ENCODE data around the gene LARP1B.
"Not testable (repeated sequence)": the region's sequence is repeated elsewhere in the genome, so short reads cannot be mapped to it uniquely, and the experiment has no call there.

The LARP1B gene

GRCh38 chr4:128060699-128061565, at the start of gene LARP1B:
Gene LARP1B, plus strand, starts transcription at chr4:128061312. Its CDS starts 13,640 bp downstream, at chr4:128074952.
- intact Hi-C loops (cut with DNase I), result loop anchor here (10.0 kb wide), 1 partner anchor 276 kb away; the partner anchor contains the start of gene HSPA4L
- DNase-seq, result peak; percentile 83 to 99 (median 94)

GRCh38 chr4:128025319-128025718, 35.8 kb upstream of the LARP1B start:
- intact Hi-C loops (cut with DNase I), result no loop called here
- DNase-seq, result no peak

- intact Hi-C loops (cut with DNase I), result no loop called here
- DNase-seq, result no peak
Measured at GRCh38 chr4:128029907-128030306, 31.2 kb upstream of the LARP1B start.

- intact Hi-C loops (cut with DNase I), result no loop called here
- DNase-seq, result no peak
Measured at GRCh38 chr4:128031756-128032384, 29.2 kb upstream of the LARP1B start.

GRCh38 chr4:128039568-128039967, 21.5 kb upstream of the LARP1B start:
- intact Hi-C loops (cut with DNase I), result no loop called here
- DNase-seq, result no peak

- intact Hi-C loops (cut with DNase I); DNase-seq: not testable (repeated sequence)
Measured at GRCh38 chr4:128047019-128047418, 14.1 kb upstream of the LARP1B start.

GRCh38 chr4:128047514-128047913, 13.6 kb upstream of the LARP1B start:
- peak in 1 of 10 donors; percentile 74 for DNase-seq
- intact Hi-C loops (cut with DNase I), result not testable (repeated sequence)

GRCh38 chr4:128051229-128051628, 9.9 kb upstream of the LARP1B start:
- DNase-seq; intact Hi-C loops (cut with DNase I): not testable (repeated sequence)

- intact Hi-C loops (cut with DNase I), result loop anchor here (5.0 kb wide), 1 partner anchor 173 kb away; the partner anchor contains the start of gene PLK4
- DNase-seq, result not testable (repeated sequence)
Measured at GRCh38 chr4:128054907-128055306, 6.2 kb upstream of the LARP1B start.

- intact Hi-C loops (cut with DNase I), result loop anchor here (5.0 kb wide), 1 partner anchor 173 kb away; the partner anchor contains the start of gene PLK4
- DNase-seq, result not testable (repeated sequence)
Measured at GRCh38 chr4:128055441-128056206, 5.5 kb upstream of the LARP1B start.

- no peak for DNase-seq
- intact Hi-C loops (cut with DNase I), result loop anchor here (5.0 kb wide), 1 partner anchor 174 kb away; the partner anchor contains the start of gene PLK4
Measured at GRCh38 chr4:128056396-128056795, 4.7 kb upstream of the LARP1B start.

- peak in 1 of 10 donors; percentile 65 for DNase-seq
- intact Hi-C loops (cut with DNase I), result loop anchor here (10.0 kb wide), 1 partner anchor 275 kb away; the partner anchor contains the start of gene HSPA4L
Measured at GRCh38 chr4:128060121-128060698, 902 bp upstream of the LARP1B start.

GRCh38 chr4:128061566-128062536, 739 bp downstream of the LARP1B start:
- peak; percentile 27 to 94 (median 62) for DNase-seq
- intact Hi-C loops (cut with DNase I), result loop anchor here (2.0 to 10.0 kb wide), 2 partner anchors 97 to 277 kb away; partner anchors contain the start of genes ABHD18, HSPA4L and MFSD8

- intact Hi-C loops (cut with DNase I), result loop anchor here (10.0 kb wide), 1 partner anchor 282 kb away; the partner anchor contains the start of gene HSPA4L
- not testable (repeated sequence) for DNase-seq
Measured at GRCh38 chr4:128066453-128066820, 5.3 kb downstream of the LARP1B start.

- intact Hi-C loops (cut with DNase I), result loop anchor here (10.0 kb wide), 1 partner anchor 284 kb away; the partner anchor contains the start of gene HSPA4L
- no peak for DNase-seq
Measured at GRCh38 chr4:128068918-128069317, 7.8 kb downstream of the LARP1B start.

- intact Hi-C loops (cut with DNase I), result no loop called here
- DNase-seq, result no peak
Measured at GRCh38 chr4:128076464-128076863, 15.4 kb downstream of the LARP1B start.

GRCh38 chr4:128095293-128095692, 34.2 kb downstream of the LARP1B start:
- intact Hi-C loops (cut with DNase I); DNase-seq: not testable (repeated sequence)

- no peak for DNase-seq
- intact Hi-C loops (cut with DNase I), result no loop called here
Measured at GRCh38 chr4:128107766-128108165, 46.7 kb downstream of the LARP1B start.

GRCh38 chr4:128123036-128123435, 61.9 kb downstream of the LARP1B start:
- no peak for DNase-seq
- intact Hi-C loops (cut with DNase I), result no loop called here

All from posterior cingulate gyrus (tissue), 11 donors.